T-cell (primary cell): ENCODE results near the gene GPRIN1. TPM values are rescaled to one million over a fixed set of nuclear protein-coding genes. Genes with fewer than 3 reads are reported as not detected.

Source experiments
- ATAC-seq, 4 experiments: fragments of 200-7000 bp in 3 of 4; fragments of 150-1000 bp in 1 of 4; cut with Tn5 transposase; replicated peaks in 1 of 4; 1 replicate in 3 of 4; 2 replicates in 1 of 4; pipeline ENCODE4 v1.10.0; 2021; ENCODE audit warnings: moderate library complexity in 3 of 4, mild to moderate bottlenecking in 2 of 4, moderate number of reproducible peaks in 1 of 4
- CTCF ChIA-PET, 2 donors: fragments of 300-600 bp; sonication (Branson Sonifier 250); formaldehyde crosslinking; loops; one replicate each; lab custom pipeline; 2022; ENCODE audit warnings: antibody characterized with exemption in 2 of 2; lab: Charles Lee
- POLR2A ChIA-PET, 2 donors: fragments of 300-600 bp; sonication (Branson Sonifier 250); formaldehyde crosslinking; loops; one replicate each; lab custom pipeline; 2022; ENCODE audit warnings: antibody characterized with exemption in 2 of 2; lab: Charles Lee
- DNase-seq, 35 experiments: peaks; one replicate each; pipeline versions ENCODE4 v3.0.0 to v3.0.0-alpha.2; 2013 to 2023
- H3K27ac ChIP-seq: one replicate; pipeline ENCODE4 v1.5.1; 2013; ENCODE audit warnings: low read length
- H3K27me3 ChIP-seq, 2 experiments: replicated peaks in 1 of 2; 1 replicate in 1 of 2; 2 replicates in 1 of 2; pipeline versions ENCODE4 v1.6.1 to v1.7.0; 2013; ENCODE audit warnings: low read length in 1 of 2, mixed read lengths in 1 of 2; ENCODE audit not compliant: control insufficient read depth in 2 of 2, insufficient read depth in 2 of 2; ENCODE audit errors: extremely low read depth in 1 of 2
- H3K36me3 ChIP-seq, 2 donors: 1 replicate in 1 of 2; 2 replicates in 1 of 2; pipeline versions ENCODE4 v1.6.1 to v1.7.0; 2013; ENCODE audit warnings: low read length in 1 of 2; ENCODE audit not compliant: control insufficient read depth in 2 of 2, insufficient read depth in 1 of 2; ENCODE audit errors: extremely low read depth in 1 of 2
- H3K4me1 ChIP-seq, 2 experiments: 1 replicate in 1 of 2; 2 replicates in 1 of 2; pipeline versions ENCODE4 v1.6.1 to v1.7.0; 2013; ENCODE audit warnings: low read length in 2 of 2, mixed read lengths in 1 of 2; ENCODE audit not compliant: insufficient read depth in 2 of 2, control insufficient read depth in 1 of 2; ENCODE audit errors: extremely low read depth in 1 of 2
- H3K4me3 ChIP-seq, 2 donors: 1 replicate in 1 of 2; 2 replicates in 1 of 2; pipeline versions ENCODE4 v1.5.1 to v1.7.0; 2013; ENCODE audit warnings: mild to moderate bottlenecking in 2 of 2, low read length in 1 of 2, moderate library complexity in 1 of 2; ENCODE audit not compliant: control insufficient read depth in 1 of 2; ENCODE audit errors: extremely low read depth in 1 of 2
- H3K9me3 ChIP-seq: 2 replicates; pipeline ENCODE4 v1.7.0; 2013
- H3K27ac Mint-ChIP-seq, 2 donors: one replicate each; pipeline ENCODE4 v1.8.0; 2020 to 2021; ENCODE audit warnings: mild to moderate bottlenecking in 2 of 2, mixed read lengths in 2 of 2
- H3K27me3 Mint-ChIP-seq, 2 donors: one replicate each; pipeline ENCODE4 v1.8.0; 2021 to 2022; ENCODE audit warnings: mixed read lengths in 2 of 2
- H3K36me3 Mint-ChIP-seq: one replicate; pipeline ENCODE4 v1.8.0; 2021; ENCODE audit warnings: mixed read lengths
- H3K4me1 Mint-ChIP-seq, 3 donors: one replicate each; pipeline ENCODE4 v1.8.0; 2020 to 2022; ENCODE audit warnings: mixed read lengths in 3 of 3, mild to moderate bottlenecking in 1 of 3
- H3K4me3 Mint-ChIP-seq, 3 donors: one replicate each; pipeline ENCODE4 v1.8.0; 2020 to 2022; ENCODE audit warnings: mild to moderate bottlenecking in 3 of 3, mixed read lengths in 3 of 3, moderate library complexity in 3 of 3
- H3K9me3 Mint-ChIP-seq, 3 donors: one replicate each; pipeline ENCODE4 v1.8.0; 2020 to 2022; ENCODE audit warnings: mixed read lengths in 3 of 3
- WGBS: methylation state at CpG from one replicate; pipeline ENCODE4 v1.1.5; 2013; ENCODE audit warnings: missing lambda C conversion rate; ENCODE audit not compliant: insufficient coverage; 5-methylcytosine and 5-hydroxymethylcytosine counted together
- total RNA-seq, 35 experiments: library from RNA in 6 of 35; stranded (reverse) in 6 of 35; fragments of 120-200 nt in 1 of 35; gene quantifications; one replicate each; pipeline versions ENCODE4 v1.2.1 to v1.2.4 and lab custom pipeline; 2013 to 2026

Gene GPRIN1
- total RNA-seq, 5 donors from 2014 or later (not counting 1 experiment from before 2014, with no cell fraction given): 0.33 to 1.2 (median 0.64) TPM

GRCh38 chr5:176631383-176632200, 21.6 kb upstream of the GPRIN1 start:
- Mint-ChIP-seq H3K36me3 (no peaks in the 10 kb centered on the region), H3K4me1 (peaks cover 6 to 28% (median 13%) of the 10 kb centered on the region in 3 donors), H3K27ac (no peak overlapping the region), H3K9me3 (no peaks in the 10 kb centered on the region), H3K27me3 (peaks cover 56 to 87% of the 10 kb centered on the region in 2 donors), H3K4me3 (peak overlapping the region in 1 of 3 donors; percentile 57)
- Histone ChIP-seq H3K27ac (no peak overlapping the region), H3K36me3 (no peaks in the 10 kb centered on the region), H3K4me1 (peaks cover 2 to 17% of the 10 kb centered on the region in 2 experiments), H3K27me3 (peaks cover 20 to 89% of the 10 kb centered on the region in 2 experiments), H3K9me3 (no peaks in the 10 kb centered on the region), H3K4me3 (no peak overlapping the region)
- 69% methylated on average over 3 of the region's 7 CpGs for WGBS
- DNase-seq (no peak), ATAC-seq (no peak)
- ChIA-PET CTCF (interaction anchor here (0.5 to 1.5 kb wide), 2 partner anchors 29 to 373 kb away, joined by 5 read pairs; no protein-coding TSS in a partner anchor), POLR2A (interaction anchor here (0.7 kb wide), 2 partner anchors 260 to 443 kb away, joined by 4 read pairs; no protein-coding TSS in a partner anchor)

GRCh38 chr5:176630681-176631222, 20.8 kb upstream of the GPRIN1 start:
- H3K4me3 ChIP-seq: peak overlapping the region in 1 of 2 donors; percentile 62

GRCh38 chr5:176629853-176630680, 20.1 kb upstream of the GPRIN1 start, which contains the start of the genes EIF4E1B and SNCB:
EIF4E1B (plus strand) TSS chr5:176630675; CDS start chr5:176642788, 12,113 bp downstream.
SNCB (minus strand) TSS chr5:176630534; CDS start chr5:176629654, 880 bp downstream.
- H3K27me3 ChIP-seq: peaks cover 24 to 88% of the 10 kb centered on the region in 2 experiments
- ChIA-PET POLR2A (interaction anchor here in 1 of 2 donors (0.6 kb wide), 1 partner anchor 31 kb away, joined by 3 read pairs; no protein-coding TSS in a partner anchor), CTCF (interaction anchor here in 1 of 2 donors (0.6 to 1.5 kb wide), 2 partner anchors 11 to 31 kb away, joined by 4 to 5 read pairs; no protein-coding TSS in a partner anchor)
- peak within 1 kb of the TSS in 1 of 2 donors; percentile 62 for H3K4me3 ChIP-seq
- ATAC-seq (peak; percentile 85 to 95 (median 91)), DNase-seq (peak in 16 of 35 experiments; percentile 7 to 60 (median 38))
- Mint-ChIP-seq H3K36me3 (no peaks in the 10 kb centered on the region), H3K27ac (no peak within 1 kb of the TSS), H3K27me3 (peaks cover 52 to 80% of the 10 kb centered on the region in 2 donors), H3K9me3 (no peaks in the 10 kb centered on the region), H3K4me3 (peak within 1 kb of the TSS; percentile 24 to 58 (median 47)), H3K4me1 (peaks cover 6 to 28% (median 13%) of the 10 kb centered on the region in 3 donors)
- peaks cover 2 to 17% of the 10 kb centered on the region in 2 experiments for H3K4me1 ChIP-seq
- no peak within 1 kb of the TSS for H3K27ac ChIP-seq
- H3K36me3 ChIP-seq: no peaks in the 10 kb centered on the region
- H3K9me3 ChIP-seq: no peaks in the 10 kb centered on the region
- 2% methylated on average over 82 of the region's 94 CpGs for WGBS

More at GRCh38 chr5:176630681-176631222, 20.8 kb upstream of the GPRIN1 start:
- DNase-seq (no peak), ATAC-seq (peak in 1 of 4 experiments; percentile 8)
- H3K9me3 ChIP-seq: no peaks in the 10 kb centered on the region
- Mint-ChIP-seq H3K36me3 (no peaks in the 10 kb centered on the region), H3K4me1 (peaks cover 6 to 28% (median 13%) of the 10 kb centered on the region in 3 donors), H3K27ac (no peak overlapping the region), H3K9me3 (no peaks in the 10 kb centered on the region), H3K27me3 (peaks cover 54 to 85% of the 10 kb centered on the region in 2 donors), H3K4me3 (peak overlapping the region; percentile 4 to 57 (median 25))
- H3K27ac ChIP-seq: no peak overlapping the region
- H3K4me1 ChIP-seq: peaks cover 2 to 17% of the 10 kb centered on the region in 2 experiments
- POLR2A ChIA-PET: no interaction called here
- no peaks in the 10 kb centered on the region for H3K36me3 ChIP-seq
- CTCF ChIA-PET: interaction anchor here in 1 of 2 donors (0.6 to 1.5 kb wide), 2 partner anchors 30 to 510 kb away, joined by 3 to 5 read pairs; no protein-coding TSS in a partner anchor
- peaks cover 20 to 90% of the 10 kb centered on the region in 2 experiments for H3K27me3 ChIP-seq
- WGBS: 23% methylated on average over 16 of the region's 20 CpGs

- Histone ChIP-seq H3K36me3 (no peaks in the 10 kb centered on the region), H3K27me3 (peaks cover 27 to 85% of the 10 kb centered on the region in 2 experiments), H3K9me3 (no peaks in the 10 kb centered on the region), H3K4me3 (peak overlapping the region in 1 of 2 donors; percentile 38), H3K4me1 (peaks cover 2 to 17% of the 10 kb centered on the region in 2 experiments), H3K27ac (no peak overlapping the region)
- Mint-ChIP-seq H3K4me3 (peak overlapping the region in 2 of 3 donors; percentile 47 to 58), H3K27ac (no peak overlapping the region), H3K36me3 (no peaks in the 10 kb centered on the region), H3K4me1 (peaks cover 6 to 28% (median 13%) of the 10 kb centered on the region in 3 donors), H3K9me3 (no peaks in the 10 kb centered on the region), H3K27me3 (peaks cover 50 to 74% of the 10 kb centered on the region in 2 donors)
- ChIA-PET CTCF (interaction anchor here in 1 of 2 donors (0.6 kb wide), 1 partner anchor 10 kb away, joined by 4 read pairs; no protein-coding TSS in a partner anchor), POLR2A (no interaction called here)
- WGBS: 15% methylated on average over 32 of the region's 34 CpGs
- ATAC-seq (no peak), DNase-seq (no peak)
Observed at GRCh38 chr5:176629317-176629852, 19.4 kb upstream of the GPRIN1 start.

- Mint-ChIP-seq H3K9me3 (no peaks in the 10 kb centered on the region), H3K27me3 (peaks cover 50 to 67% of the 10 kb centered on the region in 2 donors), H3K36me3 (no peaks in the 10 kb centered on the region), H3K27ac (no peak overlapping the region), H3K4me3 (peak overlapping the region in 1 of 3 donors; percentile 58), H3K4me1 (peaks cover 6 to 23% (median 12%) of the 10 kb centered on the region in 3 donors)
- H3K27ac ChIP-seq: no peak overlapping the region
- 57% methylated on average over 9 of the region's 13 CpGs for WGBS
- ATAC-seq (no peak), DNase-seq (no peak)
- no peaks in the 10 kb centered on the region for H3K36me3 ChIP-seq
- H3K4me1 ChIP-seq: peaks cover 2 to 17% of the 10 kb centered on the region in 2 experiments
- POLR2A ChIA-PET: no interaction called here
- no peak overlapping the region for H3K4me3 ChIP-seq
- CTCF ChIA-PET: no interaction called here
- no peaks in the 10 kb centered on the region for H3K9me3 ChIP-seq
- H3K27me3 ChIP-seq: peaks cover 27 to 81% of the 10 kb centered on the region in 2 experiments
Observed at GRCh38 chr5:176628406-176629228, 18.7 kb upstream of the GPRIN1 start.
